GM13977 (cell line): ENCODE results near the gene EFHD2.

ENCODE experiments used
- DNase-seq: peaks from one replicate; pipeline ENCODE4 v3.0.0; 2012; ENCODE audit warnings: low spot score
- in situ Hi-C: fragments of 300-500 bp; cut with MboI; formaldehyde crosslinking; loops from one replicate; pipeline ENCODE4 v1.12.0; 2022; ENCODE audit warnings: low sequenced_read_pairs, low pct_unique_long_range_greater_than_20kb, mixed read lengths, inconsistent platforms; ENCODE audit not compliant: unreplicated experiment
- TF ChIP-seq, protein P1 (sequence below): IDR thresholded peaks from 2 replicates; pipeline ENCODE4 v1.5.1; 2012; ENCODE audit warnings: mild to moderate bottlenecking, control low read depth; ENCODE audit not compliant: insufficient read depth; ENCODE audit errors: extremely low read depth, missing control alignments

EFHD2 gene

DNA sequence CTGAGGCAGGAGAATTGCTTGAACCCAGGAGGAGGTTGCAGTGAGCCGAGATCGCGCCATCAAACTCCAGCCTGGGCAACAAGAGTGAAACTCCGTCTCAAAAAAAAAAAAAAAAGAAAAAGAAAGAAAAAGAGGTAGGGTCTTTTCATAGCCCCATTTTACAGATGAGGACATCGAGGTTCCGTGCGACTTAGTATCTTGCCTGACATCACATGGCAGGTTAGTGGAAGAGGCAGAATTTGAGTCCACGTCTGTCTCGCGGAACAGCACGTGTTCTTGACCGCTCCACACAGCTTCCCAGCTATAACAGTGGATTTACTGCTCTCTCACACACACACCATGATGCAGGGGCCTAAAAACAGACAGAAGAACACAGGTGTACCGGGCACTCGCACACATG, 29.6 kb downstream of the EFHD2 start:
- in situ Hi-C loops = loop anchor here (5.0 kb wide), 1 partner anchor 112 kb away; no protein-coding TSS in a partner anchor
- DNase-seq = no peak
- TF ChIP-seq, protein P1, sequence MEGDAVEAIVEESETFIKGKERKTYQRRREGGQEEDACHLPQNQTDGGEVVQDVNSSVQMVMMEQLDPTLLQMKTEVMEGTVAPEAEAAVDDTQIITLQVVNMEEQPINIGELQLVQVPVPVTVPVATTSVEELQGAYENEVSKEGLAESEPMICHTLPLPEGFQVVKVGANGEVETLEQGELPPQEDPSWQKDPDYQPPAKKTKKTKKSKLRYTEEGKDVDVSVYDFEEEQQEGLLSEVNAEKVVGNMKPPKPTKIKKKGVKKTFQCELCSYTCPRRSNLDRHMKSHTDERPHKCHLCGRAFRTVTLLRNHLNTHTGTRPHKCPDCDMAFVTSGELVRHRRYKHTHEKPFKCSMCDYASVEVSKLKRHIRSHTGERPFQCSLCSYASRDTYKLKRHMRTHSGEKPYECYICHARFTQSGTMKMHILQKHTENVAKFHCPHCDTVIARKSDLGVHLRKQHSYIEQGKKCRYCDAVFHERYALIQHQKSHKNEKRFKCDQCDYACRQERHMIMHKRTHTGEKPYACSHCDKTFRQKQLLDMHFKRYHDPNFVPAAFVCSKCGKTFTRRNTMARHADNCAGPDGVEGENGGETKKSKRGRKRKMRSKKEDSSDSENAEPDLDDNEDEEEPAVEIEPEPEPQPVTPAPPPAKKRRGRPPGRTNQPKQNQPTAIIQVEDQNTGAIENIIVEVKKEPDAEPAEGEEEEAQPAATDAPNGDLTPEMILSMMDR = no peak

DNA sequence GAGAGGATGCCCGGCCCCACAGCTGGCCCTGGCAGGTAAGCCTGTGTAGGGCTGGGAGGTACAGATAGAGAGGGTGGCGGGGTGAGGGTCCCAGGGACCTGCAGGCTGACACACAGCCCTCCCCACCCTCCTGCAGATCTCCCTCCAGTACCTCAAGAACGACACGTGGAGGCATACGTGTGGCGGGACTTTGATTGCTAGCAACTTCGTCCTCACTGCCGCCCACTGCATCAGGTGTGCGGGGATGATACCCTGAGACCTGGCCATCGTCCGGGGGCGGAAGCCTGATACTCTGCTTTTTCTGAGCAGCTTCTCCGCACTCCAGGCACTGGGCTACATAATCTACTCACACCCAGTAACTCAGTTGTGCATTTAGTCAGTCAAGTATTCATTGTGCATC, 30.7 kb downstream of the EFHD2 start:
- TF ChIP-seq, protein P1 = no peak
- DNase-seq = no peak
- in situ Hi-C loops = no loop called here

DNA sequence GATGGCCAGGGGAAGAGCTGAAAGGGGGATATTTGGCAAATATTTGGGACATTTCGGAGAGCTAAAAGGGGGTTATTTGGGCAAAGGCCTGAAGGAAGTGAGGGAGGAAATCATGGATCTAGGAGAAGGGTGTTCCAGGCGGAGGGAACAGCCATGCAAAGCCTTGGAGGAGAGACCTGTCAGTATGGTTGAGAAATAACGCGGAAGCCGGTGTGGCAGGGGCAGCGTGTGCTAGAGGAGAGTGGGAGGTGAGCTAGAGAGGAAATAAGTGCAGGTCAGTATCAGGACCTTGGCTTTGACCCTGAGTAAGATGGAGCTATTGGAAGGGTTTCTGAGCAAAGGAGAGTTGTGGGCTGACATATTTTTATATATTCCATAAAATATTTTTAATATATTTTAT, 31.6 kb downstream of the EFHD2 start:
- no peak for DNase-seq
- in situ Hi-C loops = no loop called here

DNA sequence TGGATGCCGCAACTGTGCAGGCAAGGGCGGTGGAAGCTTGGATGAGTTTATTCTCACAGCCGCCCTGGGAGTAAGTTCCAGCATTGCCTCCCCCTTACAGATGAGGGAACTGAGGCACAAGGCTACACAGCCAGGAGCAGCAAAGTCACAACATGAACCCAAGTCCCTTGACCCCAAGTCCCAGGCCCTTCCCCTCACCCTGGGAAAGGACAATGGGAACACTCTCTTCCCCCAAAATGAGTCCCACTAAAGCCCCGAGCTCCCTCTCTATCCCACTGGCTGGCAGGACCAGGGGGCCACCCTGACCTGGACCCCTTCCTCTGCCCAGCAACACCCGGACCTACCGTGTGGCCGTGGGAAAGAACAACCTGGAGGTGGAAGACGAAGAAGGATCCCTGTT, 32.4 kb downstream of the EFHD2 start:
- TF ChIP-seq, protein P1 = no peak
- no peak for DNase-seq
- in situ Hi-C loops = no loop called here

More for the DNA sequence above, 31.6 kb downstream of the EFHD2 start:
- TF ChIP-seq, protein P1 = no peak

DNA sequence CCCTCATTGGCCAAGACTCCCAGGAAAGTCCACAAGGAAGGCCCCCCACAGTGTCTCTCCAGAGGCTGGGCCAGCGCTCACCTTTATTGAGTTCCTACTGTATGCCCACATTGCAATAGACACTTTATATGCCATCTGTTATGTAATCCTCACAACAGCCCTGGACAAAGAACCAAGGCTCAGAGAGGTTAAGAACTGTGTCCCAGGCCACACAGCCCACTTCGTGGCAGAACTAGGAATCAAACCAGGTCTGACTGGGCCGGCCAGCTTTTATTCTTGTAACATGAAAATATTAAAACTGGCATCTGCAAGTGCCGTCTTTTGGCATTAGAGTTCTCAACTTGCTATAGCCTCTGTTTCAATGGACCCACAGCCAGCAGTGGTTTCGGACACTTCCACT, 33.1 kb downstream of the EFHD2 start:
- TF ChIP-seq, protein P1 = no peak
- in situ Hi-C loops = no loop called here
- DNase-seq = no peak

DNA sequence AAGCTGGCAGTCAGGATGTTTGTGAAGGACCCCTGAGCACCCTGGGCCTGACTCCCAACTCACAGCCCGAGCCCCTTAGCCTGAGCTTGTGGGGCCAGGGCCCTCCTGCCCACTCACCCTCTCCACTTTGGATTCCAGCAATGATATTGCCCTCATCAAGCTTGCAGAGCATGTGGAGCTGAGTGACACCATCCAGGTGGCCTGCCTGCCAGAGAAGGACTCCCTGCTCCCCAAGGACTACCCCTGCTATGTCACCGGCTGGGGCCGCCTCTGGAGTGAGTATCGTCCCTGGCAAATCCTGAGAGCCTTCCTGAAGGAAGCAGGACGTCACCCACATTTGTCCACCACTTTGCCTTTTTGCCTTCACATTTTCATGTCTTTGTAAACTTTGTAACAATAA, 33.6 kb downstream of the EFHD2 start:
- TF ChIP-seq, protein P1 = no peak
- no peak for DNase-seq
- in situ Hi-C loops = no loop called here
